Uterus (tissue), 2 donors: ENCODE measurements around the gene PHF2.
"Not testable (repeated sequence)": the region's sequence is repeated elsewhere in the genome, so short reads cannot be mapped to it uniquely, and the experiment has no call there.

Experiments used
- POLR2A ChIP-seq, 2 donors: fragments of 450-650 bp; IDR thresholded peaks; one replicate each; pipeline ENCODE4 v1.6.1; 2016; ENCODE audit warnings: antibody characterized with exemption in 2 of 2, mild to moderate bottlenecking in 1 of 2, moderate library complexity in 1 of 2
- TF ChIP-seq, protein P1 (sequence below), 4 experiments: fragments of 200-600 bp in 2 of 4; fragments of 450-650 bp in 2 of 4; sonication (generic) in 2 of 4; IDR thresholded peaks; one replicate each; pipeline ENCODE4 v1.5.1; 2016 to 2019; ENCODE audit warnings: antibody characterized with exemption in 4 of 4, mild to moderate bottlenecking in 2 of 4, moderate library complexity in 1 of 4

DNA sequence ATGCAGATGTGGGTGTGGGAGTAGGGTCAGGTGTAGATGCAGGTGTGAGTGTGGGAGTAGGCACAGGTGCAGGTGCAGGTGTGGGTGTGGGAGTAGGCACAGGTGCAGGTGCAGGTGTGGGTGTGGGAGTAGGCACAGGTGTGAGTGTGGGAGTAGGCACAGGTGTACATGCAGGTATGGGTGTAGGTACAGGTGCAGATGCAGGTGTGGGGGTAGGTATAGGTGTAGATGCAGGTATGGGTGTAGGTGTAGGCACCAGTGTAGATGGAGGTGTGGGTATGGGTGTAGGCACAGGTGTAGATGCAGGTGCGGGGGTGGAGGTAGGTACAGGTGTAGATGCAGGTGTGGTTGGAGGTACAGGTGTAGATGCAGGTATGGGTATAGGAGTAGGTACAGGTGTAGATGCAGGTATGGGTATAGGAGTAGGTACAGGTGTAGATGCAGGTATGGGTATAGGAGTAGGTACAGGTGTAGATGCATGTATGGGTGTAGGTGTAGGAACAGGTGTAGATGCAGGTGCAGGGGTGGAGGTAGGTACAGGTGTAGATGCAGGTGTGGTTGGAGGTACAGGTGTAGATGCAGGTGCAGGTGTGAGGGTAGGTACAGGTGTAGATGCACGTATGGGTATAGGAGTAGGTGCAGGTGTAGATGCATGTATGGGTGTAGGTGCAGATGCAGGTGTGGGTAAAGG is 96.1 kb downstream of the PHF2 start:
- TF ChIP-seq POLR2A (IDR thresholded peaks at IDR 0.05): not testable (repeated sequence)
- TF ChIP-seq, protein P1, sequence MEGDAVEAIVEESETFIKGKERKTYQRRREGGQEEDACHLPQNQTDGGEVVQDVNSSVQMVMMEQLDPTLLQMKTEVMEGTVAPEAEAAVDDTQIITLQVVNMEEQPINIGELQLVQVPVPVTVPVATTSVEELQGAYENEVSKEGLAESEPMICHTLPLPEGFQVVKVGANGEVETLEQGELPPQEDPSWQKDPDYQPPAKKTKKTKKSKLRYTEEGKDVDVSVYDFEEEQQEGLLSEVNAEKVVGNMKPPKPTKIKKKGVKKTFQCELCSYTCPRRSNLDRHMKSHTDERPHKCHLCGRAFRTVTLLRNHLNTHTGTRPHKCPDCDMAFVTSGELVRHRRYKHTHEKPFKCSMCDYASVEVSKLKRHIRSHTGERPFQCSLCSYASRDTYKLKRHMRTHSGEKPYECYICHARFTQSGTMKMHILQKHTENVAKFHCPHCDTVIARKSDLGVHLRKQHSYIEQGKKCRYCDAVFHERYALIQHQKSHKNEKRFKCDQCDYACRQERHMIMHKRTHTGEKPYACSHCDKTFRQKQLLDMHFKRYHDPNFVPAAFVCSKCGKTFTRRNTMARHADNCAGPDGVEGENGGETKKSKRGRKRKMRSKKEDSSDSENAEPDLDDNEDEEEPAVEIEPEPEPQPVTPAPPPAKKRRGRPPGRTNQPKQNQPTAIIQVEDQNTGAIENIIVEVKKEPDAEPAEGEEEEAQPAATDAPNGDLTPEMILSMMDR (IDR thresholded peaks at IDR 0.05): not testable (repeated sequence)
